ENCODE results near the gene TMEM123. TPM values are rescaled to one million over a fixed set of nuclear protein-coding genes. Genes with fewer than 3 reads are reported as not detected.
"Not testable (repeated sequence)": the region's sequence is repeated elsewhere in the genome, so short reads cannot be mapped to it uniquely, and the experiment has no call there.

Gene TMEM123
- polyA plus RNA-seq, 3 donors: 68.7 to 368 (median 263) TPM

GRCh38 chr11:102435688-102436087 is 16.9 kb downstream of the TMEM123 start:
- peaks cover 0 to 44% of the 10 kb centered on the region in 2 donors for H3K36me3 ChIP-seq (replicated peaks in 1 of 2; ENCODE audit: control insufficient read depth in 1 of 2, insufficient read depth in 2 of 2, low read length in 2 of 2)
- Mint-ChIP-seq H3K4me1 (peaks cover 27% of the 10 kb centered on the region), H3K27ac (peak overlapping the region in 1 of 7 donors; percentile 58), H3K4me3 (no peak overlapping the region), H3K27me3 (ENCODE audit: low read depth in 3 of 3) (peaks cover 0 to 2% (median 0%) of the 10 kb centered on the region in 3 donors), H3K36me3 (peaks cover 50 to 65% of the 10 kb centered on the region in 2 donors), H3K9me3 (peaks cover 2 to 17% (median 10%) of the 10 kb centered on the region in 7 donors)
- no peak for DNase-seq
- no peak for TF ChIP-seq CTCF (IDR thresholded peaks at IDR 0.05)
- intact Hi-C loops (cut with micrococcal nuclease): no loop called here
- peaks cover 84% of the 10 kb centered on the region for H3K79me2 ChIP-seq (ENCODE audit: insufficient read depth, low read length)
- H3K27me3 ChIP-seq (ENCODE audit: control insufficient read depth in 2 of 2, insufficient read depth in 2 of 2, low read length in 2 of 2): no peaks in the 10 kb centered on the region
- no peak overlapping the region for H3K9ac ChIP-seq (ENCODE audit: insufficient read depth, low read length, poor library complexity, severe bottlenecking)
- no peak overlapping the region for H3K4me3 ChIP-seq (replicated peaks in 1 of 3; ENCODE audit: low read depth in 2 of 3, low read length in 3 of 3)
- peaks cover 7 to 16% of the 10 kb centered on the region in 2 donors for H3K4me1 ChIP-seq (ENCODE audit: control insufficient read depth in 1 of 2, insufficient read depth in 2 of 2, low read length in 2 of 2)
- no peak overlapping the region for H2AFZ ChIP-seq (ENCODE audit: insufficient read depth, low read depth, low read length, poor library complexity, severe bottlenecking)
- no peak overlapping the region for H3K27ac ChIP-seq (ENCODE audit: low read depth in 1 of 2, low read length in 2 of 2)
- WGBS (ENCODE audit: insufficient coverage): no CpG with 5 or more reads among the region's 3 CpGs
- no peak overlapping the region for H3K4me2 ChIP-seq (replicated peaks; ENCODE audit: extremely low read depth, low read length, poor library complexity, severe bottlenecking)
- peaks cover 74% of the 10 kb centered on the region for H4K20me1 ChIP-seq (ENCODE audit: insufficient read depth, low read length)
- H3K9me3 ChIP-seq (replicated peaks in 1 of 2; ENCODE audit: control insufficient read depth in 1 of 2, insufficient read depth in 1 of 2, low read length in 2 of 2): peaks cover 0 to 8% of the 10 kb centered on the region in 2 donors

- H3K27ac ChIP-seq (ENCODE audit: low read depth in 1 of 2, low read length in 2 of 2); H3K4me3 Mint-ChIP-seq; H2AFZ ChIP-seq (ENCODE audit: insufficient read depth, low read depth, low read length, poor library complexity, severe bottlenecking); intact Hi-C loops (cut with micrococcal nuclease); H3K9me3 ChIP-seq (replicated peaks in 1 of 2; ENCODE audit: control insufficient read depth in 1 of 2, insufficient read depth in 1 of 2, low read length in 2 of 2); H3K4me3 ChIP-seq (replicated peaks in 1 of 3; ENCODE audit: low read depth in 2 of 3, low read length in 3 of 3); H3K4me2 ChIP-seq (replicated peaks; ENCODE audit: extremely low read depth, low read length, poor library complexity, severe bottlenecking); H3K9ac ChIP-seq (ENCODE audit: insufficient read depth, low read length, poor library complexity, severe bottlenecking); H3K27me3 Mint-ChIP-seq (ENCODE audit: low read depth in 3 of 3); H3K27me3 ChIP-seq (ENCODE audit: control insufficient read depth in 2 of 2, insufficient read depth in 2 of 2, low read length in 2 of 2): not testable (repeated sequence)
- peaks cover 40% of the 10 kb centered on the region for H3K4me1 Mint-ChIP-seq
- peak in 1 of 3 donors; percentile 46 for DNase-seq
- H3K79me2 ChIP-seq (ENCODE audit: insufficient read depth, low read length): peaks cover 89% of the 10 kb centered on the region
- peaks cover 2 to 17% (median 10%) of the 10 kb centered on the region in 7 donors for H3K9me3 Mint-ChIP-seq
- no CpG with 5 or more reads among the region's 3 CpGs for WGBS (ENCODE audit: insufficient coverage)
- H4K20me1 ChIP-seq (ENCODE audit: insufficient read depth, low read length): peaks cover 85% of the 10 kb centered on the region
- H3K27ac Mint-ChIP-seq: peak overlapping the region in 1 of 7 donors; percentile 63
- peaks cover 0 to 52% of the 10 kb centered on the region in 2 donors for H3K36me3 ChIP-seq (replicated peaks in 1 of 2; ENCODE audit: control insufficient read depth in 1 of 2, insufficient read depth in 2 of 2, low read length in 2 of 2)
- H3K36me3 Mint-ChIP-seq: peaks cover 50 to 59% of the 10 kb centered on the region in 2 donors
- H3K4me1 ChIP-seq (ENCODE audit: control insufficient read depth in 1 of 2, insufficient read depth in 2 of 2, low read length in 2 of 2): peaks cover 10 to 22% of the 10 kb centered on the region in 2 donors
These were observed 19.0 kb downstream of the TMEM123 start for GRCh38 chr11:102433571-102433970.

DNA sequence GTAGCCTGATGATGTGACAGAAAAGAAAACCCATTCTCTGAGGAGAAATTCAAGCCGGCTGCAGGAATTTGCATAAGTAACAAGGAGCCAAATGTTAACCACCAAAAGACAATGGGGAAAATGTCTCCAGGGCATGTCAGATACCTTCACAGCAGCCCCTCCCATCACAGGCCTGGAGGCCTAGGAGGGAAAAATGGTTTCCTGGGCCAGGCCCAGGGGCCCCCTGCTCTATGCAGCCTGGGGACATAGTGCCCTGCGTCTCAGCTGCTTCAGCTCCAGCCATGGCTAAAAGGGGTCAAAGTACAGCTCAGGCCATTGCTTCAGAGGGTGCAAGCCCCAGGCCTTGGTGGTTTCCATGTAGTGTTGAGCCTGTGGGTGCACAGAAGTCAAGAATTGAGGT is 20.0 kb downstream of the TMEM123 start:
- H3K27me3 Mint-ChIP-seq (ENCODE audit: low read depth in 3 of 3); H3K9me3 ChIP-seq (replicated peaks in 1 of 2; ENCODE audit: control insufficient read depth in 1 of 2, insufficient read depth in 1 of 2, low read length in 2 of 2); H3K27me3 ChIP-seq (ENCODE audit: control insufficient read depth in 2 of 2, insufficient read depth in 2 of 2, low read length in 2 of 2); H2AFZ ChIP-seq (ENCODE audit: insufficient read depth, low read depth, low read length, poor library complexity, severe bottlenecking); H3K4me2 ChIP-seq (replicated peaks; ENCODE audit: extremely low read depth, low read length, poor library complexity, severe bottlenecking); DNase-seq; H3K27ac Mint-ChIP-seq; H3K4me3 Mint-ChIP-seq; H3K9ac ChIP-seq (ENCODE audit: insufficient read depth, low read length, poor library complexity, severe bottlenecking); H3K4me3 ChIP-seq (replicated peaks in 1 of 3; ENCODE audit: low read depth in 2 of 3, low read length in 3 of 3); intact Hi-C loops (cut with micrococcal nuclease); H3K27ac ChIP-seq (ENCODE audit: low read depth in 1 of 2, low read length in 2 of 2): not testable (repeated sequence)
- H3K4me1 Mint-ChIP-seq: peaks cover 43% of the 10 kb centered on the region
- H4K20me1 ChIP-seq (ENCODE audit: insufficient read depth, low read length): peaks cover 84% of the 10 kb centered on the region
- peaks cover 44 to 54% of the 10 kb centered on the region in 2 donors for H3K36me3 Mint-ChIP-seq
- peaks cover 14 to 28% of the 10 kb centered on the region in 2 donors for H3K4me1 ChIP-seq (ENCODE audit: control insufficient read depth in 1 of 2, insufficient read depth in 2 of 2, low read length in 2 of 2)
- WGBS (ENCODE audit: insufficient coverage): 95% methylated on average over 2 of the region's 2 CpGs
- H3K9me3 Mint-ChIP-seq: peaks cover 2 to 17% (median 11%) of the 10 kb centered on the region in 7 donors
- peaks cover 82% of the 10 kb centered on the region for H3K79me2 ChIP-seq (ENCODE audit: insufficient read depth, low read length)
- H3K36me3 ChIP-seq (replicated peaks in 1 of 2; ENCODE audit: control insufficient read depth in 1 of 2, insufficient read depth in 2 of 2, low read length in 2 of 2): peaks cover 0 to 43% of the 10 kb centered on the region in 2 donors

Measured in CD14-positive monocyte (primary cell).